Measurements from ENCODE around the gene TSPEAR. TPM values are rescaled to one million over a fixed set of nuclear protein-coding genes. Genes with fewer than 3 reads are reported as not detected.

Gene TSPEAR
- total RNA-seq, 1 experiment from 2014 or later = 2.1 TPM

DNA sequence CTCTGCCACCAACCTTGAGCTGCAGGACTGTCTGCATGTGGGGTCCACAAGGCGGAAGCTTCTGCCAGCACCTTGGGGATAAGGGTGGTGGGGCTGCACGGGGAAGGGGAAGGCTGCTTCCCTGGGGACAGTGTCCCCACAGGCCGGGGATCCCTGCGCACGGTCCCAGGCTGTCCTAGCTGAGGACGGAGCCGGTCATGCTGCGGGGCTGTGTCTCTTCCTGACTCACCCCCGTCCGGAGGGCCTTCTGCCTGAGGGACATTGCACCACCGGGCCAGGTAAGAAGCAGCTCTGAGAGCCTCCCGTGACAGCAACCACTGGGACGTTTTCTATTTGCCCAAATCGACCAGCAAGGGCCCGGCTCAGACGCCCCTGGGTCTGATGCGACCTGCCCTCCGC, 201.3 kb downstream of the TSPEAR start:
- POLR2A ChIA-PET = no interaction called here
- H3K27ac Mint-ChIP-seq = peak overlapping the region; percentile 22
- DNase-seq (ENCODE audit: low spot score) (no peak), ATAC-seq (peak; percentile 20)
- no peaks in the 10 kb centered on the region for H3K9me3 Mint-ChIP-seq
- H3K4me1 Mint-ChIP-seq = no peaks in the 10 kb centered on the region; the same call in 1 of the 2 replicates
- no peaks in the 10 kb centered on the region for H3K27me3 Mint-ChIP-seq (ENCODE audit: low read depth)
- 0 out of 2 replicates have a peak, but pooled peaks have one; percentile 31 for TF ChIP-seq FOXP1 (CRISPR knock-in tag; IDR thresholded peaks at IDR 0.05; ENCODE audit: borderline replicate concordance)
- TF ChIP-seq, protein P1, sequence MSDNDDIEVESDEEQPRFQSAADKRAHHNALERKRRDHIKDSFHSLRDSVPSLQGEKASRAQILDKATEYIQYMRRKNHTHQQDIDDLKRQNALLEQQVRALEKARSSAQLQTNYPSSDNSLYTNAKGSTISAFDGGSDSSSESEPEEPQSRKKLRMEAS (CRISPR knock-in tag; IDR thresholded peaks at IDR 0.05) = no peak
- CTCF ChIA-PET = interaction anchor here (0.6 to 4.2 kb wide), 44 partner anchors 9 to 462 kb away, joined by 3 to 53 read pairs (median 5); partner anchors contain the start of genes KRTAP10-4, KRTAP10-6, TSPEAR and UBE2G2
- no peak overlapping the region for H3K4me3 Mint-ChIP-seq
- H3K36me3 Mint-ChIP-seq = no peaks in the 10 kb centered on the region

DNA sequence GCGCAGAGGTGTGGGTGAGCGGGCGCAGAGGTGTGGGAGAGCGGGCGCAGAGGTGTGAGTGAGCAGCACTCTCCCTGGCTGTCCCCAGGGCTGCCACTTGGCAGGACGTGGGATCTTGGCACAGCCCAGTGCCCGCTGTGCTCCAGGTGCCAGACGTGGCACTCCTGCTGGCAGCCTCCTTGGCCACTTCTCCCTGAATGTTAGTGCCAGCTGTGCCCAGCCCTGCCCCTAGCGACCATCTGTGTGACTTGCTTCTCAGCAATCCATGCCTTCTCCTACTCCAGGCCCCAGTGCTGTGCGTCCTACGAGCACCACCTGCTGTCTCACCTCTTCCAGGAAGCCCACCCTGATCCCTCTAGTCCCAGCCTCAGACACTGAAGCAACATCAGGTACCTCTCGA, 201.8 kb downstream of the TSPEAR start:
- Mint-ChIP-seq H3K9me3 (no peaks in the 10 kb centered on the region), H3K27me3 (ENCODE audit: low read depth) (no peaks in the 10 kb centered on the region), H3K27ac (peak overlapping the region; percentile 22), H3K36me3 (no peaks in the 10 kb centered on the region), H3K4me1 (no peaks in the 10 kb centered on the region; the same call in 1 of the 2 replicates), H3K4me3 (no peak overlapping the region)
- CTCF ChIA-PET = interaction anchor here (0.7 to 4.2 kb wide), 23 partner anchors 11 to 292 kb away, joined by 3 to 53 read pairs (median 6); partner anchors contain the start of genes KRTAP10-6, TSPEAR and UBE2G2
- ATAC-seq (no peak), DNase-seq (ENCODE audit: low spot score) (no peak)
- POLR2A ChIA-PET = no interaction called here
- TF ChIP-seq, protein P2, sequence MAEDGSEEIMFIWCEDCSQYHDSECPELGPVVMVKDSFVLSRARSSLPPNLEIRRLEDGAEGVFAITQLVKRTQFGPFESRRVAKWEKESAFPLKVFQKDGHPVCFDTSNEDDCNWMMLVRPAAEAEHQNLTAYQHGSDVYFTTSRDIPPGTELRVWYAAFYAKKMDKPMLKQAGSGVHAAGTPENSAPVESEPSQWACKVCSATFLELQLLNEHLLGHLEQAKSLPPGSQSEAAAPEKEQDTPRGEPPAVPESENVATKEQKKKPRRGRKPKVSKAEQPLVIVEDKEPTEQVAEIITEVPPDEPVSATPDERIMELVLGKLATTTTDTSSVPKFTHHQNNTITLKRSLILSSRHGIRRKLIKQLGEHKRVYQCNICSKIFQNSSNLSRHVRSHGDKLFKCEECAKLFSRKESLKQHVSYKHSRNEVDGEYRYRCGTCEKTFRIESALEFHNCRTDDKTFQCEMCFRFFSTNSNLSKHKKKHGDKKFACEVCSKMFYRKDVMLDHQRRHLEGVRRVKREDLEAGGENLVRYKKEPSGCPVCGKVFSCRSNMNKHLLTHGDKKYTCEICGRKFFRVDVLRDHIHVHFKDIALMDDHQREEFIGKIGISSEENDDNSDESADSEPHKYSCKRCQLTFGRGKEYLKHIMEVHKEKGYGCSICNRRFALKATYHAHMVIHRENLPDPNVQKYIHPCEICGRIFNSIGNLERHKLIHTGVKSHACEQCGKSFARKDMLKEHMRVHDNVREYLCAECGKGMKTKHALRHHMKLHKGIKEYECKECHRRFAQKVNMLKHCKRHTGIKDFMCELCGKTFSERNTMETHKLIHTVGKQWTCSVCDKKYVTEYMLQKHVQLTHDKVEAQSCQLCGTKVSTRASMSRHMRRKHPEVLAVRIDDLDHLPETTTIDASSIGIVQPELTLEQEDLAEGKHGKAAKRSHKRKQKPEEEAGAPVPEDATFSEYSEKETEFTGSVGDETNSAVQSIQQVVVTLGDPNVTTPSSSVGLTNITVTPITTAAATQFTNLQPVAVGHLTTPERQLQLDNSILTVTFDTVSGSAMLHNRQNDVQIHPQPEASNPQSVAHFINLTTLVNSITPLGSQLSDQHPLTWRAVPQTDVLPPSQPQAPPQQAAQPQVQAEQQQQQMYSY (CRISPR knock-in tag; IDR thresholded peaks at IDR 0.05) = no peak
- TF ChIP-seq SOX15 (CRISPR knock-in tag; IDR thresholded peaks at IDR 0.05) = no peak
- TF ChIP-seq RORB (CRISPR knock-in tag; IDR thresholded peaks at IDR 0.05) = no peak
- TF ChIP-seq, protein P3, sequence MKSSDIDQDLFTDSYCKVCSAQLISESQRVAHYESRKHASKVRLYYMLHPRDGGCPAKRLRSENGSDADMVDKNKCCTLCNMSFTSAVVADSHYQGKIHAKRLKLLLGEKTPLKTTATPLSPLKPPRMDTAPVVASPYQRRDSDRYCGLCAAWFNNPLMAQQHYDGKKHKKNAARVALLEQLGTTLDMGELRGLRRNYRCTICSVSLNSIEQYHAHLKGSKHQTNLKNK (CRISPR knock-in tag; IDR thresholded peaks at IDR 0.05) = no peak
- TF ChIP-seq ETV6 (CRISPR knock-in tag; IDR thresholded peaks at IDR 0.05) = no peak
- TF ChIP-seq ZNF317 (CRISPR knock-in tag; IDR thresholded peaks at IDR 0.05; ENCODE audit: borderline replicate concordance, low read depth) = no peak
- no peak for TF ChIP-seq ZNF121 (CRISPR knock-in tag; IDR thresholded peaks at IDR 0.05)
- TF ChIP-seq, protein P4, sequence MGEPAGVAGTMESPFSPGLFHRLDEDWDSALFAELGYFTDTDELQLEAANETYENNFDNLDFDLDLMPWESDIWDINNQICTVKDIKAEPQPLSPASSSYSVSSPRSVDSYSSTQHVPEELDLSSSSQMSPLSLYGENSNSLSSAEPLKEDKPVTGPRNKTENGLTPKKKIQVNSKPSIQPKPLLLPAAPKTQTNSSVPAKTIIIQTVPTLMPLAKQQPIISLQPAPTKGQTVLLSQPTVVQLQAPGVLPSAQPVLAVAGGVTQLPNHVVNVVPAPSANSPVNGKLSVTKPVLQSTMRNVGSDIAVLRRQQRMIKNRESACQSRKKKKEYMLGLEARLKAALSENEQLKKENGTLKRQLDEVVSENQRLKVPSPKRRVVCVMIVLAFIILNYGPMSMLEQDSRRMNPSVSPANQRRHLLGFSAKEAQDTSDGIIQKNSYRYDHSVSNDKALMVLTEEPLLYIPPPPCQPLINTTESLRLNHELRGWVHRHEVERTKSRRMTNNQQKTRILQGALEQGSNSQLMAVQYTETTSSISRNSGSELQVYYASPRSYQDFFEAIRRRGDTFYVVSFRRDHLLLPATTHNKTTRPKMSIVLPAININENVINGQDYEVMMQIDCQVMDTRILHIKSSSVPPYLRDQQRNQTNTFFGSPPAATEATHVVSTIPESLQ (CRISPR knock-in tag; IDR thresholded peaks at IDR 0.05) = no peak
- no peak for TF ChIP-seq EMX1 (CRISPR knock-in tag; IDR thresholded peaks at IDR 0.05)
- TF ChIP-seq NR2C2 (CRISPR knock-in tag; IDR thresholded peaks at IDR 0.05) = no peak
- TF ChIP-seq, protein P5, sequence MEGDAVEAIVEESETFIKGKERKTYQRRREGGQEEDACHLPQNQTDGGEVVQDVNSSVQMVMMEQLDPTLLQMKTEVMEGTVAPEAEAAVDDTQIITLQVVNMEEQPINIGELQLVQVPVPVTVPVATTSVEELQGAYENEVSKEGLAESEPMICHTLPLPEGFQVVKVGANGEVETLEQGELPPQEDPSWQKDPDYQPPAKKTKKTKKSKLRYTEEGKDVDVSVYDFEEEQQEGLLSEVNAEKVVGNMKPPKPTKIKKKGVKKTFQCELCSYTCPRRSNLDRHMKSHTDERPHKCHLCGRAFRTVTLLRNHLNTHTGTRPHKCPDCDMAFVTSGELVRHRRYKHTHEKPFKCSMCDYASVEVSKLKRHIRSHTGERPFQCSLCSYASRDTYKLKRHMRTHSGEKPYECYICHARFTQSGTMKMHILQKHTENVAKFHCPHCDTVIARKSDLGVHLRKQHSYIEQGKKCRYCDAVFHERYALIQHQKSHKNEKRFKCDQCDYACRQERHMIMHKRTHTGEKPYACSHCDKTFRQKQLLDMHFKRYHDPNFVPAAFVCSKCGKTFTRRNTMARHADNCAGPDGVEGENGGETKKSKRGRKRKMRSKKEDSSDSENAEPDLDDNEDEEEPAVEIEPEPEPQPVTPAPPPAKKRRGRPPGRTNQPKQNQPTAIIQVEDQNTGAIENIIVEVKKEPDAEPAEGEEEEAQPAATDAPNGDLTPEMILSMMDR (IDR thresholded peaks at IDR 0.05) = no peak
- TF ChIP-seq, protein P6, sequence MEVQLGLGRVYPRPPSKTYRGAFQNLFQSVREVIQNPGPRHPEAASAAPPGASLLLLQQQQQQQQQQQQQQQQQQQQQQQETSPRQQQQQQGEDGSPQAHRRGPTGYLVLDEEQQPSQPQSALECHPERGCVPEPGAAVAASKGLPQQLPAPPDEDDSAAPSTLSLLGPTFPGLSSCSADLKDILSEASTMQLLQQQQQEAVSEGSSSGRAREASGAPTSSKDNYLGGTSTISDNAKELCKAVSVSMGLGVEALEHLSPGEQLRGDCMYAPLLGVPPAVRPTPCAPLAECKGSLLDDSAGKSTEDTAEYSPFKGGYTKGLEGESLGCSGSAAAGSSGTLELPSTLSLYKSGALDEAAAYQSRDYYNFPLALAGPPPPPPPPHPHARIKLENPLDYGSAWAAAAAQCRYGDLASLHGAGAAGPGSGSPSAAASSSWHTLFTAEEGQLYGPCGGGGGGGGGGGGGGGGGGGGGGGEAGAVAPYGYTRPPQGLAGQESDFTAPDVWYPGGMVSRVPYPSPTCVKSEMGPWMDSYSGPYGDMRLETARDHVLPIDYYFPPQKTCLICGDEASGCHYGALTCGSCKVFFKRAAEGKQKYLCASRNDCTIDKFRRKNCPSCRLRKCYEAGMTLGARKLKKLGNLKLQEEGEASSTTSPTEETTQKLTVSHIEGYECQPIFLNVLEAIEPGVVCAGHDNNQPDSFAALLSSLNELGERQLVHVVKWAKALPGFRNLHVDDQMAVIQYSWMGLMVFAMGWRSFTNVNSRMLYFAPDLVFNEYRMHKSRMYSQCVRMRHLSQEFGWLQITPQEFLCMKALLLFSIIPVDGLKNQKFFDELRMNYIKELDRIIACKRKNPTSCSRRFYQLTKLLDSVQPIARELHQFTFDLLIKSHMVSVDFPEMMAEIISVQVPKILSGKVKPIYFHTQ (CRISPR knock-in tag; IDR thresholded peaks at IDR 0.05) = no peak
- TF ChIP-seq, protein P7, sequence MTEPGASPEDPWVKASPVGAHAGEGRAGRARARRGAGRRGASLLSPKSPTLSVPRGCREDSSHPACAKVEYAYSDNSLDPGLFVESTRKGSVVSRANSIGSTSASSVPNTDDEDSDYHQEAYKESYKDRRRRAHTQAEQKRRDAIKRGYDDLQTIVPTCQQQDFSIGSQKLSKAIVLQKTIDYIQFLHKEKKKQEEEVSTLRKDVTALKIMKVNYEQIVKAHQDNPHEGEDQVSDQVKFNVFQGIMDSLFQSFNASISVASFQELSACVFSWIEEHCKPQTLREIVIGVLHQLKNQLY (CRISPR knock-in tag; IDR thresholded peaks at IDR 0.05) = no peak
- TF ChIP-seq, protein P8, sequence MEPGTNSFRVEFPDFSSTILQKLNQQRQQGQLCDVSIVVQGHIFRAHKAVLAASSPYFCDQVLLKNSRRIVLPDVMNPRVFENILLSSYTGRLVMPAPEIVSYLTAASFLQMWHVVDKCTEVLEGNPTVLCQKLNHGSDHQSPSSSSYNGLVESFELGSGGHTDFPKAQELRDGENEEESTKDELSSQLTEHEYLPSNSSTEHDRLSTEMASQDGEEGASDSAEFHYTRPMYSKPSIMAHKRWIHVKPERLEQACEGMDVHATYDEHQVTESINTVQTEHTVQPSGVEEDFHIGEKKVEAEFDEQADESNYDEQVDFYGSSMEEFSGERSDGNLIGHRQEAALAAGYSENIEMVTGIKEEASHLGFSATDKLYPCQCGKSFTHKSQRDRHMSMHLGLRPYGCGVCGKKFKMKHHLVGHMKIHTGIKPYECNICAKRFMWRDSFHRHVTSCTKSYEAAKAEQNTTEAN (CRISPR knock-in tag; IDR thresholded peaks at IDR 0.05) = no peak
- TF ChIP-seq ZNF232 (CRISPR knock-in tag; IDR thresholded peaks at IDR 0.05) = no peak
